ENCODE data around the gene S100A16.

S100A16 gene

DNA sequence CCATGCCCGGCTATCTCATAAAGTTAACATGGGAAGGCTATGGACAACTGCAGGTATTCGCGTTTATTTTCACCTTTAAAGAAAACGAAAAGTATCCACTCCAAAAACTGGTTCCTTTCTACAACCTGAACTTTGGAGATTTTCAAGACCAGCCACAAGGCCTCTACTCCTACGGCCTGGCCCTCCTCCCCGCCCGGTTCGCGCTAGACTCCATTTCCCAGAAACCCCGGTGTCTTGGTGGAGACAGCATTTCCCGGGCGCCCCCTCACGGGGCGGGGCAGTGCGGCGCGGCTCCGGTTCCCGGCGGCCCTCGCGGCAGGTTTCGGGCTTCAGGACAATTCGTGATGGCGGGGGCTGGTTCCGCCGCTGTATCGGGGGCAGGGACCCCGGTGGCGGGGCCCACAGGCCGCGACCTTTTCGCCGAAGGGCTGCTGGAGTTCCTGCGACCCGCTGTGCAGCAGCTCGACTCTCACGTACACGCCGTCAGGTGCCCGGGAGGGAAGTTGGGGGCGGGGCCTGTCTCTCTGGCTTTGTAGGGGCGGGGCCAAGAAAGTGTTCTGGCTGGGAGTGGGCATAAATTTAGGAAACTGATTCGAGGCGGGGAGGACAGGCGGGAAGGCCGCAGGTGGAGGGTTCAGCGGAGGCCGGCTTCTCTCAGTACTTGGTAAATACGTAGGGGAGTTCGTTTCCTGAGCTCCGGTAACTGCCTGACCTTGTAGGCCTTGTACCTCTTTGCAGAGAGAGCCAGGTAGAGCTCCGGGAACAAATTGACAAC, 45.6 kb upstream of the S100A16 start, which contains the start of gene SNAPIN:
Gene SNAPIN, plus strand, starts transcription at position 304 of the 775 bp plus-strand sequence. Its CDS starts 41 bp downstream, at position 345.
- peak; percentile 39; the same call in 1 of the 2 replicates for TF ChIP-seq CTCF (IDR thresholded peaks at IDR 0.05; ENCODE audit: low read depth, low read length)
- peak within 1 kb of the TSS; percentile 96 for H3K27ac ChIP-seq
- no peaks in the 10 kb centered on the region for H3K27me3 ChIP-seq (ENCODE audit: insufficient read depth, low read depth, severe bottlenecking)
- no peaks in the 10 kb centered on the region for H3K9me3 ChIP-seq (ENCODE audit: severe bottlenecking)
- peak within 1 kb of the TSS; percentile 67 for H3K4me3 ChIP-seq (ENCODE audit: low read depth, low read length)
- DNase-seq, result peak; percentile 100
- H3K36me3 ChIP-seq, result peaks cover 44% of the 10 kb centered on the region

DNA sequence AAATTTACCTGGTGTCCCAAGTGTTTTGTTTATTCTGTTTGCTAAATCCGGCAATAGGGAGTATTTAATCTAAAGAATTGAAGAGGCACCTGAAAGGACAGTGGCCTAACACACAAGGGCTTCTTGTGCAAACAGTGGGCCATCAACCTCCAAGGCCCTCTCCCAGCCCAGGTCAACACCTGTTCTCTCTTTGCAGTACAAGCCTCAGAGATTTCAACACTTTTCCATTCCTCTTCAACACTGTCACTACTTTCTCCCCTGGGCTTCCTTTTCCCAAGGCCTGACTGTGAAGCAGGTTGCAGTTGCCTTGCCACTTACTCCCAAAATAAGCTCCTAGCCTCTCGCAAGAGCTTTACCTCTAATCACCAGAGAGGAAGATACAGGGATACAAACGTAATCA, 42.4 kb upstream of the S100A16 start:
- no peak for TF ChIP-seq CTCF (IDR thresholded peaks at IDR 0.05; ENCODE audit: low read depth, low read length)
- Histone ChIP-seq H3K9me3 (ENCODE audit: severe bottlenecking) (no peaks in the 10 kb centered on the region), H3K27ac (no peak overlapping the region), H3K4me3 (ENCODE audit: low read depth, low read length) (no peak overlapping the region), H3K27me3 (ENCODE audit: insufficient read depth, low read depth, severe bottlenecking) (no peaks in the 10 kb centered on the region), H3K36me3 (peaks cover 11% of the 10 kb centered on the region)
- no peak for DNase-seq

DNA sequence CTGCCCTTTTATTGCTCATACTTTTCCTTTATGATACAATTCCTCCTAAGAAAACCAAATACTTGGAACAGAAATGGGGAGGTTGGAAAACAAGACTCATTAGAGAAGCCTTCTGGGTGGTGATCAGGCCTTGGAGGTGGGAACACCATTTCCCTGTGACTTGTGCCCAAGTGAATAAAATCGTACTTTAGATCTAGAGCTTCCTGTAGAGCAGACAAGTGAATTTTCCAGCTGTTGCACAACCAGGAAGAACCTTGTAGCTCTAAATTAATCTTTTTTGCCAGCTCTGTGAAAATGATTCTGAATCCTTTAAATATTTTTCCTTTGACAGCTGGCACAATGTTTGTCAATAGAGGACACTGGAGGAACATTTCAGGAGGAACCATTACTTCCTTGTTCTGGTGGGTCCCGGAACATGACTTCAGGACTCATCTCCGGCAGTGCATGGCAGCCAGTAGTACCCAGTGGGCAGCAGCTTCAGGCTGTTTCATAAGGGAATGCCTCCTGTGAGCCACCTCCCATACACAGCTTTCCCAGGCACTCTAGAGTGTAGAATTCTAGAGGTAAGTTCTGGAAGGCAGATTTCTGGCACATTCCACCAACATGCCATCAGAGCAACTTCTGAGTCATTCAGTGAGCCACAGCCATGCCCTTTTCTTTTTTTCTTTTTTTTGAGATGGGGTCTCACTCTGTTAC, 40.0 kb upstream of the S100A16 start:
- Histone ChIP-seq H3K4me3 (ENCODE audit: low read depth, low read length) (no peak overlapping the region), H3K27me3 (ENCODE audit: insufficient read depth, low read depth, severe bottlenecking) (no peaks in the 10 kb centered on the region), H3K9me3 (ENCODE audit: severe bottlenecking) (peaks cover 2% of the 10 kb centered on the region), H3K36me3 (no peaks in the 10 kb centered on the region), H3K27ac (no peak overlapping the region)
- no peak for TF ChIP-seq CTCF (IDR thresholded peaks at IDR 0.05; ENCODE audit: low read depth, low read length)
- no peak for DNase-seq

- Histone ChIP-seq H3K27me3 (ENCODE audit: insufficient read depth, low read depth, severe bottlenecking) (no peaks in the 10 kb centered on the region), H3K36me3 (peaks cover 9% of the 10 kb centered on the region), H3K9me3 (ENCODE audit: severe bottlenecking) (peaks cover 2% of the 10 kb centered on the region), H3K27ac (no peak overlapping the region), H3K4me3 (ENCODE audit: low read depth, low read length) (no peak overlapping the region)
- TF ChIP-seq CTCF (IDR thresholded peaks at IDR 0.05; ENCODE audit: low read depth, low read length), result no peak
- DNase-seq, result no peak
Measured at GRCh38 chr1:153651771-153652170, 38.8 kb upstream of the S100A16 start.

DNA sequence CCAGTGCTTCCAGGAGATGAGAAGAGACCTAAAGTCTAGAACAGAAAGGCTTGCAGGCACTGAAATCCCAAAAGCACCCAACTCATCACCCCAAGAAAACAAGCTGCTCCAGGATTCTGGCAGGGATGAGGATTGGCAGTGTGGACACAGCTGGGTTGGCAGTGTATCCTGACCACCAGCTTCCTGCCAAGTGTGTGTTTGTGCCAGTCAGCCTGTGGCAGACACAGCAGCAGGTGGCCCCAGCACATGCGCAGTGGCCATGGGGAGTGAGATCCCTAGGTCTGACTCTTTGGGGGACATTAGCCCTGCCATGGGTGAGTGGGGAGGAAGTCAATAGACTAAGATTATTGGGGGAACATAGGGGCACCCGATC, 36.9 kb upstream of the S100A16 start:
- DNase-seq, result no peak
- no peak for TF ChIP-seq CTCF (IDR thresholded peaks at IDR 0.05; ENCODE audit: low read depth, low read length)
- Histone ChIP-seq H3K4me3 (ENCODE audit: low read depth, low read length) (no peak overlapping the region), H3K9me3 (ENCODE audit: severe bottlenecking) (peaks cover 2% of the 10 kb centered on the region), H3K36me3 (peaks cover 29% of the 10 kb centered on the region), H3K27me3 (ENCODE audit: insufficient read depth, low read depth, severe bottlenecking) (no peaks in the 10 kb centered on the region), H3K27ac (no peak overlapping the region)

Measured in WERI-Rb-1 (cell line).